HepG2 (cell line): Measurements from ENCODE around the gene DPH5. TPM values are rescaled to one million over a fixed set of nuclear protein-coding genes. Genes with fewer than 3 reads are reported as not detected.

Source experiments
- ATAC-seq: fragments of 200-7000 bp; cut with Tn5 transposase; 3 replicates; pipeline ENCODE4 v1.9.1; 2020; ENCODE audit warnings: mild to moderate bottlenecking, moderate library complexity
- BruUV-seq: library from RNA; stranded (reverse); fragments of 400-500 nt; replicated peaks from 2 replicates; lab custom pipeline; 2021; lab: Mats Ljungman, UMichigan
- CTCF ChIA-PET: fragments of 300-600 bp; formaldehyde crosslinking; extraction: SDS; loops from one replicate; lab custom pipeline; 2021; ENCODE audit warnings: low total read pairs, inconsistent platforms, low intra/inter-chr PET ratio; lab: Yijun Ruan, JAX
- POLR2A ChIA-PET: fragments of 350-600 bp; sonication (Branson Sonifier 250); formaldehyde crosslinking; loops from one replicate; lab custom pipeline; 2020; ENCODE audit warnings: antibody characterized with exemption, inconsistent platforms; lab: Yijun Ruan, JAX
- DNase-seq: peaks from one replicate; pipeline ENCODE4 v3.0.0-alpha.2; 2015; ENCODE audit warnings: low spot score
- FAIRE-seq: peaks from 3 replicates; lab custom pipeline; 2011; peaks lifted over from hg19 to GRCh38; lab: Jason Lieb, UNC
- H2AFZ ChIP-seq: one replicate; pipeline ENCODE4 v1.6.1; 2011; ENCODE audit warnings: low read length, inconsistent platforms
- H3K27ac ChIP-seq: fragments of 300-600 bp; 3 replicates; pipeline ENCODE4 v1.8.0; 2011; ENCODE audit warnings: mixed run types, mild to moderate bottlenecking, mixed read lengths, low read length, inconsistent platforms; ENCODE audit not compliant: insufficient read depth; ENCODE audit errors: extremely low read length
- H3K27me3 ChIP-seq, 2 experiments: fragments of 200-600 bp in 1 of 2; 2 replicates in 1 of 2; 3 replicates in 1 of 2; pipeline versions ENCODE4 v1.6.0 to v1.8.0; 2011; ENCODE audit warnings: low read length in 2 of 2, mild to moderate bottlenecking in 2 of 2, moderate library complexity in 2 of 2, inconsistent platforms in 1 of 2; ENCODE audit not compliant: insufficient read depth in 2 of 2, control insufficient read depth in 1 of 2
- H3K36me3 ChIP-seq, 2 experiments: fragments of 200-600 bp in 1 of 2; replicated peaks in 1 of 2; 2 replicates in 1 of 2; 3 replicates in 1 of 2; pipeline versions ENCODE4 v1.5.1 to v1.8.0; 2011; ENCODE audit warnings: low read length in 2 of 2, inconsistent platforms in 1 of 2; ENCODE audit not compliant: insufficient read depth in 2 of 2, control insufficient read depth in 1 of 2
- H3K4me1 ChIP-seq: 2 replicates; pipeline ENCODE4 v1.5.1; 2012; ENCODE audit warnings: low read length, inconsistent platforms; ENCODE audit not compliant: insufficient read depth
- H3K4me2 ChIP-seq: 2 replicates; pipeline ENCODE4 v1.6.0; 2011; ENCODE audit warnings: low read depth, low read length, inconsistent platforms
- H3K4me3 ChIP-seq, 3 experiments: fragments of 200-600 bp in 1 of 3; sonication (generic), shearing (Covaris generic) in 1 of 3; replicated peaks in 1 of 3; 2 replicates each; pipeline ENCODE4 v1.5.1; 2011 to 2016; ENCODE audit warnings: low read length in 3 of 3, inconsistent platforms in 2 of 3, low read depth in 2 of 3, mild to moderate bottlenecking in 2 of 3, control low read depth in 1 of 3, mixed read lengths in 1 of 3; ENCODE audit not compliant: insufficient read depth in 1 of 3
- H3K79me2 ChIP-seq: one replicate; pipeline ENCODE4 v1.6.1; 2011; ENCODE audit warnings: low read length, inconsistent platforms; ENCODE audit not compliant: insufficient read depth
- H3K9ac ChIP-seq: 2 replicates; pipeline ENCODE4 v1.6.0; 2011; ENCODE audit warnings: mild to moderate bottlenecking, low read depth, low read length, inconsistent platforms; ENCODE audit not compliant: insufficient read depth
- H3K9me3 ChIP-seq: 2 replicates; pipeline ENCODE4 v1.5.1; 2012; ENCODE audit warnings: mild to moderate bottlenecking, low read length
- H4K20me1 ChIP-seq: 2 replicates; pipeline ENCODE4 v1.6.0; 2011; ENCODE audit warnings: inconsistent platforms, mild to moderate bottlenecking, low read length, moderate library complexity; ENCODE audit not compliant: insufficient read depth
- BRCA1 ChIP-seq: sonication (generic); formaldehyde crosslinking; IDR thresholded peaks from 2 replicates; pipeline ENCODE4 v1.4.0; 2020; ENCODE audit warnings: missing genetic modification reagents
- CEBPB ChIP-seq: IDR thresholded peaks from 2 replicates; pipeline ENCODE4 v1.6.1; 2011; ENCODE audit warnings: low read depth, low read length, improper control_type of control experiment, borderline replicate concordance
- HMG20A ChIP-seq: IDR thresholded peaks from 2 replicates; pipeline ENCODE4 v1.6.1; 2016; ENCODE audit warnings: borderline replicate concordance
- HMG20B ChIP-seq: conservative IDR thresholded peaks from 2 replicates; pipeline ENCODE4 v1.6.1; 2016; ENCODE audit warnings: missing genetic modification reagents, missing compliant biosample characterization
- ISL2 ChIP-seq: sonication (generic); formaldehyde crosslinking; IDR thresholded peaks from 2 replicates; pipeline ENCODE4 v1.5.0; 2020; ENCODE audit warnings: missing genetic modification reagents
- NONO ChIP-seq, 2 experiments: fragments of 450-650 bp in 1 of 2; sonication (generic) in 1 of 2; formaldehyde crosslinking in 1 of 2; IDR thresholded peaks in 1 of 2; conservative IDR thresholded peaks in 1 of 2; 2 replicates each; pipeline versions ENCODE4 v1.6.1 to v1.8.0; 2017 to 2022; ENCODE audit warnings: mild to moderate bottlenecking in 1 of 2, missing genetic modification reagents in 1 of 2, moderate library complexity in 1 of 2
- PLRG1 ChIP-seq: fragments of 450-650 bp; conservative IDR thresholded peaks from 2 replicates; pipeline ENCODE4 v1.6.1; 2016
- RARA ChIP-seq: IDR thresholded peaks from 2 replicates; pipeline ENCODE4 v1.6.1; 2016; ENCODE audit warnings: missing genetic modification reagents, missing compliant biosample characterization
- SALL1 ChIP-seq: sonication (generic); formaldehyde crosslinking; IDR thresholded peaks from 2 replicates; pipeline ENCODE4 v1.8.0; 2022; ENCODE audit warnings: mild to moderate bottlenecking, missing genetic modification reagents
- SMC3 ChIP-seq: IDR thresholded peaks from 2 replicates; pipeline ENCODE4 v1.6.1; 2011; ENCODE audit warnings: low read length, improper control_type of control experiment
- TRIM24 ChIP-seq: sonication (generic); formaldehyde crosslinking; IDR thresholded peaks from 2 replicates; pipeline ENCODE4 v1.8.0; 2022; ENCODE audit warnings: mild to moderate bottlenecking, missing genetic modification reagents
- ZFP1 ChIP-seq: IDR thresholded peaks from 2 replicates; pipeline ENCODE4 v1.6.1; 2016
- ZGPAT ChIP-seq: IDR thresholded peaks from 2 replicates; pipeline ENCODE4 v1.6.1; 2016; ENCODE audit warnings: mild to moderate bottlenecking
- ZNF331 ChIP-seq: sonication (generic); formaldehyde crosslinking; IDR thresholded peaks from 2 replicates; pipeline ENCODE4 v1.4.0; 2020; ENCODE audit warnings: missing genetic modification reagents
- ZNF580 ChIP-seq: IDR thresholded peaks from 2 replicates; pipeline ENCODE4 v1.6.1; 2016; ENCODE audit warnings: low read depth, borderline replicate concordance
- ZNF615 ChIP-seq: sonication (generic); formaldehyde crosslinking; IDR thresholded peaks from 2 replicates; pipeline ENCODE4 v1.5.0; 2020; ENCODE audit warnings: mild to moderate bottlenecking, missing genetic modification reagents, borderline replicate concordance
- ZNF644 ChIP-seq: IDR thresholded peaks from 2 replicates; pipeline ENCODE4 v1.6.1; 2016; ENCODE audit warnings: low read depth
- WGBS: methylation state at CpG from one replicate; pipeline ENCODE4 v1.1.6; 2017; ENCODE audit warnings: low lambda C conversion rate; 5-methylcytosine and 5-hydroxymethylcytosine counted together
- in situ Hi-C: cut with HindIII; loops from 2 replicates; pipeline ENCODE4 v1.10.0; 2017; ENCODE audit warnings: low pct_unique_long_range_greater_than_20kb; ENCODE audit not compliant: extremely low pct_ligation_motif_present
- intact Hi-C: fragments of 100-400 bp; cut with micrococcal nuclease; formaldehyde crosslinking; loops from one replicate; pipeline ENCODE4 v1.10.0; 2022; ENCODE audit not compliant: unreplicated experiment
- polyA plus RNA-seq, 8 experiments: library from polyadenylated mRNA; depleted of rRNA in 3 of 8; stranded (reverse) in 7 of 8; unstranded in 1 of 8; fragments of >200 nt; fragmentation: Illumina TruSeq in 4 of 8; extraction: Trizol in 4 of 8; gene quantifications; 2 replicates each; pipeline versions ENCODE4 v1.2.1 to v1.2.3, GENCODE V29; 2011 to 2016; ENCODE audit warnings: low read depth in 4 of 8, missing spikeins in 1 of 8, mixed read lengths in 1 of 8; ENCODE audit not compliant: insufficient read depth in 1 of 8
- total RNA-seq, 5 experiments: library from RNA; depleted of rRNA; stranded (reverse); fragments of >200 nt; fragmentation: Illumina TruSeq; extraction: Trizol; gene quantifications; 2 replicates each; pipeline ENCODE4 v1.2.3, GENCODE V29; 2016; ENCODE audit warnings: low read depth in 1 of 5

DPH5 gene
- total and polyA plus RNA-seq, 2 of the 13 experiments (the other 11 are each of a cell fraction or from before 2014, with no cell fraction given), result 53.2 to 79.6 TPM

- no peak overlapping the region for H3K4me2 ChIP-seq
- peaks cover 0 to 11% of the 10 kb centered on the region in 2 experiments; a peak in 1 of 5 replicates for H3K36me3 ChIP-seq
- H3K4me1 ChIP-seq, result peaks cover 50% of the 10 kb centered on the region
- H3K79me2 ChIP-seq, result no peaks in the 10 kb centered on the region
- peak; percentile 9 for DNase-seq
- TF ChIP-seq PLRG1 (no peak), CEBPB (peak; percentile 17; the same call in 1 of the 2 replicates)
- TF ChIP-seq, all 625 proteins: peak for 1
- 48% methylated on average over 3 of the region's 3 CpGs for whole genome bisulfite sequencing
- no peak overlapping the region for H3K4me3 ChIP-seq
- H3K9ac ChIP-seq, result no peak overlapping the region
- CTCF ChIA-PET, result no interaction called here
- ATAC-seq, result no peak; the same call in 2 of the 3 replicates
- FAIRE-seq, result no peak
- intact Hi-C loops (loop anchor here (2.0 to 10.0 kb wide), 2 partner anchors 56 to 130 kb away; no protein-coding TSS in a partner anchor), in situ Hi-C loops (no loop called here)
- H3K9me3 ChIP-seq, result no peaks in the 10 kb centered on the region
- H3K27ac ChIP-seq, result peak overlapping the region; percentile 20
- no peaks in the 10 kb centered on the region for H3K27me3 ChIP-seq
- BruUV-seq, result no TSS peak
- peaks cover 6% of the 10 kb centered on the region; the same call in 1 of the 2 replicates for H4K20me1 ChIP-seq
- no peak overlapping the region for H2AFZ ChIP-seq
- POLR2A ChIA-PET, result interaction anchor here (1.1 to 1.2 kb wide), 2 partner anchors 21 to 87 kb away, joined by 3 to 4 read pairs; partner anchors contain the start of gene DPH5
Observed at GRCh38 chr1:101004670-101005069, 20.9 kb downstream of the DPH5 start.

DNA sequence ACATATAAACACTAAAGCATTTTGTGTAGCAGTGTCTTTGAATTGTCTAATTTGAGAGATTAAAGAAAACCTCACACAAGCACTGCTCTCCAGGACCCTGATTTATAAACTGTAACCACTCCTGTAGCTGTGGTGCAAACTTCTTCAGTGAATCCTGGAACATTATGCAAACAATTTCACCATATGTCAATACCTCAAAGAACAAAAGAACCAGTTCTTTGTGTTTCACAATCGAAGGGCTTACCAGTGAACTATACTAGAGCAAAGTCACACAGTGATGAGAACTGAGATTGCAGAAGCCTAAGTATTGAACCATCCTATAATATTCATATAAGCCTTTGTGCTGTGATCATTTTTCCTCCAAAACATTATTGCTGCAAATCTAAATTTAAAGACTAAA, 21.5 kb downstream of the DPH5 start:
- Histone ChIP-seq H4K20me1 (peaks cover 6% of the 10 kb centered on the region; the same call in 1 of the 2 replicates), H3K4me2 (no peak overlapping the region), H3K79me2 (no peaks in the 10 kb centered on the region), H3K27me3 (no peaks in the 10 kb centered on the region), H3K4me3 (no peak overlapping the region), H3K27ac (peak overlapping the region; percentile 34), H3K9ac (no peak overlapping the region), H2AFZ (no peak overlapping the region), H3K36me3 (peaks cover 0 to 11% of the 10 kb centered on the region in 2 experiments; a peak in 1 of 5 replicates), H3K4me1 (peaks cover 50% of the 10 kb centered on the region), H3K9me3 (no peaks in the 10 kb centered on the region)
- BruUV-seq, result no TSS peak
- ATAC-seq (peak; percentile 99), FAIRE-seq (peak; percentile 89), DNase-seq (peak; percentile 96)
- ChIA-PET POLR2A (interaction anchor here (1.1 to 1.2 kb wide), 2 partner anchors 22 to 87 kb away, joined by 3 to 4 read pairs; partner anchors contain the start of gene DPH5), CTCF (no interaction called here)
- in situ Hi-C loops, result no loop called here
- intact Hi-C loops, result loop anchor here (2.0 to 10.0 kb wide), 2 partner anchors 55 to 131 kb away; no protein-coding TSS in a partner anchor
- 0% methylated on average over 1 of the region's 1 CpG for WGBS
- TF ChIP-seq NONO (IDR thresholded peaks at IDR 0.05) (no peak), NONO (CRISPR knock-in tag; conservative IDR thresholded peaks at IDR 0.05) (peak; percentile 69), ZGPAT (CRISPR knock-in tag) (peak; percentile 94), ZNF580 (CRISPR knock-in tag) (no peak), ZNF644 (CRISPR knock-in tag) (peak; percentile 79), TRIM24 (CRISPR knock-in tag) (peak; percentile 66; the same call in 1 of the 2 replicates), ZFP1 (CRISPR knock-in tag) (peak; percentile 92; the same call in 1 of the 2 replicates), BRCA1 (CRISPR knock-in tag) (no peak), SMC3 (peak; percentile 56; the same call in 1 of the 2 replicates), ZNF615 (no peak), HMG20B (peak; percentile 98), HMG20A (CRISPR knock-in tag) (peak; percentile 98), ISL2 (CRISPR knock-in tag) (peak; percentile 85), ZNF331 (CRISPR knock-in tag) (peak; percentile 72; the same call in 1 of the 2 replicates), RARA (CRISPR knock-in tag) (peak; percentile 73), SALL1 (CRISPR knock-in tag) (peak; percentile 73; the same call in 1 of the 2 replicates)
